H4 (cell line): ENCODE results near the gene INO80E. TPM values are rescaled to one million over a fixed set of nuclear protein-coding genes. Genes with fewer than 3 reads are reported as not detected.
A peak's percentile ranks its signal among the peaks of the same experiment; 100 is the strongest.
"Not testable (repeated sequence)": the region's sequence is repeated elsewhere in the genome, so short reads cannot be mapped to it uniquely, and the experiment has no call there.

ENCODE experiments used
- DNase-seq: peaks from one replicate; pipeline ENCODE4 v3.0.0-alpha.2; 2015; ENCODE audit warnings: low spot score
- total RNA-seq: library from RNA; depleted of rRNA; stranded (reverse); fragments of >200 nt; shearing (Covaris generic); gene quantifications from 2 replicates; pipeline ENCODE4 v1.2.3, GENCODE V29; 2014; rRNA removed

INO80E gene
- 85.3 and 87.1 TPM in 2 replicates for total RNA-seq

- peak; percentile 96 for DNase-seq
Observed at GRCh38 chr16:29995911-29996765, at the start of gene INO80E. TSS of gene INO80E (plus strand) at chr16:29996241. CDS start at chr16:29996311, 70 bp downstream.

- no peak for DNase-seq
Observed at GRCh38 chr16:29947897-29948296, 48.1 kb upstream of the INO80E start.

DNA sequence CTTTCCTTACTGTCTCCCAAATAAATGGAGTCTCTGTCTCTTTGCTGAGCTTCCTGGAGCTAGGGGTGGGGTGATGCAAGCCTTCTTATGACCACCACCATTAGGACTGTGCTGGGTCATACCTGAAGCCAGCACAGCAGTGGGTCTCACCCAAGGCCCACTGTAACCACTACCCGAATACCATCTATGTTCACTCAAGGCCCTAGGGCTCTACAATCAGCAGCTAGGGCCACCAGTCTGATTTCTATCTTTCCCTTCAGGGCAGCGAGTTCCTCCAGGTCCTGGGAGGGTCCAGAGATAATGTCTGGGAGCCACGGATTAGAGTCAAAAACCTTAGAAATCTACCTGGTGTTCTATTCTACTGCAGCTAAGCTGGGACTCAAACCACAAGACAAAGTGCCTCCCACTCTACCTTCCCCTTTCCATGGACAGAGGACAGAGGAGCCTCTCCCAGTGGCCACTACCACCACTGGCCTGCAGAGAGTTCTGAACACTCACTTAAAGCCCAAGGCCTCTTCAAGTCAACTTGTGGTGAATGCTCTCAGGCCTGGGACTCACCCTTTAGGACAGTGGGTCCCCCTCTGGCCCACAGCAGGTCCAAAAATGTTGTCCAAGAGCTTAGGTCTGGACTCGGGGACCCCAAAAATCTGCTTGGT, 45.1 kb upstream of the INO80E start:
- no peak for DNase-seq

DNA sequence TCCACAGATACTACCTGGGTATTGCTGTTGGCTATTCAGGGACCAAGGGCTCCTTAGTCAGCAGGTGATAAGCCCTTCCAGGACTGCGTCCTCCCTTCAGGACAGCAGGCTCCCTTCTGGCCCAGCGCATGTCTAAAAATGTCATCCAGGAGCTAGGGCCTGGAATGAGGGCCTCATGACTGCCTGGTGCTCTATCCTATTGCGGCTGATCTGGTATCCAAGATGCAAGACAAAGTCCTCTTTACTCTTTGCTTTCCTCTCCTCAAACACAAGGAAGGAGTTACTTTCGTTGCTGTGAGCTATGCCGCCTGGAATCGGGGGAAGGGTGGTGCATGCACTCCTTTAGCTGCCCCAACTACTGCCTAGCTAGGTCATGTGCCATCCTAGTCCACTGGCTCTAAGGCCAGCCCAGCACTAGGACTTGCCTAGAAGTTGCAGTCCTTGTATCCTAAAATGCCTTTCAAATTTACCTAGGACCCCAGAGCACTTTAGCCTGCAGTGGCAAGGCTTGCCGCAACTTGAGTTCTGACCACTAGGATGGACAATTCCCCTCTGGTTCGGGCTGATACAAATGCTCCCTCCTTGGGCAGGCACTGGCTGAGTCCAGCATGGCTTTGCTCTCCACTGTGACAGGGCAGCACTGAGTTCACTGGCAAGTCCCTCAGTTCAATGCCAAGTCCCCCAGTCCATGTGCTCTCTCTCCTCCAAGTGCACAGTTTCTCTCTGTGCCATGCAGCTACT, 44.2 kb upstream of the INO80E start:
- no peak for DNase-seq

GRCh38 chr16:29958756-29959155, 37.3 kb upstream of the INO80E start:
- no peak for DNase-seq

- DNase-seq = no peak
Observed at GRCh38 chr16:29959293-29959692, 36.7 kb upstream of the INO80E start.

GRCh38 chr16:29959821-29960220, 36.2 kb upstream of the INO80E start:
- not testable (repeated sequence) for DNase-seq

GRCh38 chr16:29961127-29961478, 34.9 kb upstream of the INO80E start:
- no peak for DNase-seq

GRCh38 chr16:29961479-29962343, 34.3 kb upstream of the INO80E start, which contains the start of gene TMEM219:
TSS of gene TMEM219 (plus strand) at chr16:29962079. CDS start at chr16:29963144, 1,065 bp downstream.
- DNase-seq = peak; percentile 73

GRCh38 chr16:29962344-29962994, 33.6 kb upstream of the INO80E start:
- no peak for DNase-seq

DNA sequence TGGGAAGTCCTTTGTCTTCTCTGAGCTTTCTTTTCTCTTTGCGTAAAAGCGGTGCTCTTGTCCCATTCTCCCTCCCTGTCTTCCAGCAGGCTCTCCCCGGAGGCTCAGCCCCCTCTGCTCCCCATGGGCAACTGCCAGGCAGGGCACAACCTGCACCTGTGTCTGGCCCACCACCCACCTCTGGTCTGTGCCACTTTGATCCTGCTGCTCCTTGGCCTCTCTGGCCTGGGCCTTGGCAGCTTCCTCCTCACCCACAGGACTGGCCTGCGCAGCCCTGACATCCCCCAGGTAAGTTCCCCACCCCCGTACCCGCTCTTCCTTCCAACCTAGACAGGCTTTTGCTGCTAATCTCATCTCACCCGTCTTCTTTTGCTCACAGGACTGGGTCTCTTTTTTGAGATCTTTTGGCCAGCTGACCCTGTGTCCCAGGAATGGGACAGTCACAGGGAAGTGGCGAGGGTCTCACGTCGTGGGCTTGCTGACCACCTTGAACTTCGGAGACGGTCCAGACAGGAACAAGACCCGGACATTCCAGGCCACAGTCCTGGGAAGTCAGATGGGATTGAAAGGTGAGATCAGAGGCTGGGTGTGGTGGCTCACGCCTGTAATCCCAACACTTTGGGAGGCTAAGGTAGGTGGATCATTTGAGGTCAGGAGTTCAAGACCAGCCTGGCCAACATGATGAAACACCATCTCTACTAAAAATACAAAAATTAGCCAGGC, 32.9 kb upstream of the INO80E start:
- no peak for DNase-seq

GRCh38 chr16:29968205-29968604, 27.8 kb upstream of the INO80E start:
- no peak for DNase-seq

DNA sequence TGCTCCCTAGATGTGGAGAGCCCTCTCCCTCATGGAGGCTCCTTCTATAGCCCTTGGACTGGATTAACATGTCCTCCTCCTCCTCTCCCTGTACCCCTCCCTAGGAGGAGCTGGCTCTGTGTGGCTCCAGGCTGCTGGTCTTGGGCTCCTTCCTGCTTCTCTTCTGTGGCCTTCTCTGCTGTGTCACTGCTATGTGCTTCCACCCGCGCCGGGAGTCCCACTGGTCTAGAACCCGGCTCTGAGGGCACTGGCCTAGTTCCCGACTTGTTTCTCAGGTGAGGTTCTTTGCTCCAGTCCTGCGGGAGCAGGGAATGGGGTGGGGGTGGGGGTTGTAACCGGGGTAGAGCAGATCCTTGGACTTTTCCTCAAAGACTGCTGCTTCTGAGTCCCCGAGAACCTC, 24.7 kb upstream of the INO80E start:
- no peak for DNase-seq

DNA sequence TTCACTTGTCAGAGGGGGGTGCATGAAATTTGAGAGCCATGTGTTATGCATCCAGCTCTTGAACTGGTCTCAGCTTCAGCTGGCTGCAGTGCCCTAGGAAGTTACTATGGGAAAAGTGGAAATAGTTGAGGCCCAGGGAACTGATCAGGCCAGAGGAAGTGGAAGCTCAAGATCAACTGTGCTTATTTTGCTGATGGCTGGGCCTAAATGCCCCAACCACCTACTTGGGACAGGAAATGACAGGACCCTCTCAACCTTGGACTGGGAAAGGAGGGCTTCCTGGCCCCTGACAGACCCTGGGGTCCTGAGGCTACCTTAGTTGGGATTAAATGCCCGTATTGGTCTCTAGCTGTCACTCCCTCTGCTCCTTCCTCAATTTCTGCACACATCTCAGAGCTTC, 23.5 kb upstream of the INO80E start:
- DNase-seq = peak; percentile 1

DNA sequence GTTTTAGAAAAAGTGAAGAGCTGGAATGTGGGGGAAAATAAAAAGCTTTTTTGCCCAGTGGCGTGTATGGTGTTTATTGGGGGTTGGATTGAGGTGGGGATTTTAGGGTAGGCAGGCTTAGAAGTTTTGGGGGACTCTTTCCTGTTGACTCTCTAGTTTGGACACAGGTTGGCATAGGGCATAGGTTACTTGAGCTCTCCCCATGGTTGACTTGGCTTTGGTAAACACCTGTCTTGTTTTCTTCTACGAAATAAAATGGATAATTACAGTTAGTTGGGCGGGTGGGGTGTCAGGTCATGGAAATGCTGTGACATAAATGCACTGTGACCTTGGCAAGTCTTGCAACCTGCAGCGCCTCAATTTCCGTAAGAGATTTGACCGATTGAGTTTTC, 23.1 kb upstream of the INO80E start:
- DNase-seq = no peak

- peak; percentile 97 for DNase-seq
Observed at GRCh38 chr16:29973384-29974246, 22.4 kb upstream of the INO80E start, which contains the start of gene TAOK2. TSS of gene TAOK2 (plus strand) at chr16:29973868. CDS start at chr16:29977773, 3,905 bp downstream.

DNA sequence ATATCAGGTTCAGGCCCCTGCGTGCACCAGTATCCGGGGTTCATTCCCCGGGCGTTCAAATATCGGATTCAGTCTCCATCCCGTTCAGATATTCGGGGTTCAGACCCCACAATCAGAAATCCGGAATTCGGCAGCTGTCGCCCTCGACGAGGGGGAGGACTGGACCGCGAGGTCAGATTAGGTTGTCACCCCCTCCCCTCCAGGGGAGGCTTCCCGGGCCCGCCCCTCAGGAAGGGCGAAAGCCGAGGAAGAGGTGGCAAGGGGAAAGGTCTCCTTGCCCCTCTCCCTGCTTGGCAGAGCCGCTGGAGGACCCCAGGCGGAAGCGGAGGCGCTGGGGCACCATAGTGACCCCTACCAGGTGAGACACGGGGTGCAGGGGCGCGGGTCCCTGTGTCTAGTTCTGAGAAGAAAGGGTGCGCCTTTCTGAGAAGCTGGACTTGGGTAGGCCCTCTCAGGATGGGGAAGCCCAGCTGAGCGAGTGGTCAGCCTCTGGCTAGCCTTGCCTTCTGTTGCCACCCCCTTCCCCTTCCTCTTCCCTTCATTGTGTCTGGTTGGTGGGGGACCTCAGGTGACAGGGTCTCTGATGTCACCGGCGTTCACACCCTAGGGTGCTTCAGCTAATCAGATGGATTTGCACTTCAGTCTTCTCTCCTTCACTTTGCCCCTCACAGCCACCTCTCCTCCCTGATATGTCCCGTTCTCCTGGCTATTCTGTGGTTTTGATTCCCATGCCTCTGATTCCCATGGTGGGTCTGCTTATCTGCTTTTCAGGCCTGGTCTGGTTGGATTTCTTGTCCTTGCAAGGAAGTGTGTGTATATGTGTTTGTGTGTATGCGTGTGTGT, 21.5 kb upstream of the INO80E start:
- no peak for DNase-seq

- no peak for DNase-seq
Observed at GRCh38 chr16:29975134-29975538, 20.9 kb upstream of the INO80E start.
